GM12874 (cell line): ENCODE data around the gene NR6A1.

Source experiments
- CTCF ChIP-seq: IDR thresholded peaks from 2 replicates; pipeline ENCODE4 v1.5.1; 2011; ENCODE audit warnings: low read depth, mild to moderate bottlenecking, control low read depth, low read length, moderate library complexity; ENCODE audit not compliant: insufficient read depth

Gene NR6A1

GRCh38 chr9:124492818-124493217, 278.3 kb downstream of the NR6A1 start:
- TF ChIP-seq CTCF, result no peak

- no peak for TF ChIP-seq CTCF
Observed at GRCh38 chr9:124491049-124491975, 279.8 kb downstream of the NR6A1 start.

- TF ChIP-seq CTCF, result no peak
Observed at GRCh38 chr9:124490004-124490403, 281.1 kb downstream of the NR6A1 start.

GRCh38 chr9:124489222-124489621, 281.9 kb downstream of the NR6A1 start:
- no peak for TF ChIP-seq CTCF

- TF ChIP-seq CTCF, result no peak
Observed at GRCh38 chr9:124488641-124489210, 282.4 kb downstream of the NR6A1 start.

- no peak for TF ChIP-seq CTCF
Observed at GRCh38 chr9:124487260-124488182, 283.6 kb downstream of the NR6A1 start.

GRCh38 chr9:124486778-124487259, 284.3 kb downstream of the NR6A1 start:
- no peak for TF ChIP-seq CTCF
